GM13976 (cell line): ENCODE measurements around the gene UBR4.
"Not testable (repeated sequence)": the region's sequence is repeated elsewhere in the genome, so short reads cannot be mapped to it uniquely, and the experiment has no call there.

Experiments used
- DNase-seq: peaks from one replicate; pipeline ENCODE4 v3.0.0; 2012; ENCODE audit warnings: low spot score
- CTCF ChIP-seq: IDR thresholded peaks from 2 replicates; pipeline ENCODE4 v1.5.1; 2012; ENCODE audit warnings: borderline replicate concordance, mild to moderate bottlenecking; ENCODE audit not compliant: insufficient read depth; ENCODE audit errors: extremely low read depth, missing control alignments, control extremely low read depth
- in situ Hi-C: fragments of 300-500 bp; cut with MboI; formaldehyde crosslinking; loops from one replicate; pipeline ENCODE4 v1.12.0; 2022; ENCODE audit warnings: low sequenced_read_pairs, mixed read lengths, inconsistent platforms; ENCODE audit not compliant: unreplicated experiment

The UBR4 gene

GRCh38 chr1:19191811-19192210 lies 18.3 kb downstream of the UBR4 start:
- in situ Hi-C loops: no loop called here
- no peak for TF ChIP-seq CTCF
- no peak for DNase-seq

GRCh38 chr1:19190468-19190867 lies 19.6 kb downstream of the UBR4 start:
- no peak for DNase-seq
- in situ Hi-C loops: no loop called here

DNA sequence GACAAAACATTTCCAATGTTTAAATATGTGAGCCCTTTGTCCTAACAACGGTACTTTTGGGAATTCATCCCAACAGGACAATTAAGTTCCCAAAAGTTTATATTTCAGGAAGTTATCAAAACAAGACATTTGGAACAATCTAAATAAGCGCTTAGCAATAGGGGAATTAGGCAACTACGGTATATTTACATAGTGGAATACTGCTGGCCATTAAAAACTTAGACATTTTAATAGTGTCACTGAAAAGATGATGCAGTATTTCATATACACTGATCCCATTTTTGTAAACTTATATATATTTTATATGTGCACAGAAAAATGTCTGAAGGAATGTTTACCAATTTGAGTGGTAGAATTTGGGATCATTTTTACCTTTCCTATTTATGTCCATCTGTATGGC lies 20.8 kb downstream of the UBR4 start:
- TF ChIP-seq CTCF: no peak
- DNase-seq: no peak
- in situ Hi-C loops: no loop called here

More at GRCh38 chr1:19190468-19190867, 19.6 kb downstream of the UBR4 start:
- TF ChIP-seq CTCF: no peak

DNA sequence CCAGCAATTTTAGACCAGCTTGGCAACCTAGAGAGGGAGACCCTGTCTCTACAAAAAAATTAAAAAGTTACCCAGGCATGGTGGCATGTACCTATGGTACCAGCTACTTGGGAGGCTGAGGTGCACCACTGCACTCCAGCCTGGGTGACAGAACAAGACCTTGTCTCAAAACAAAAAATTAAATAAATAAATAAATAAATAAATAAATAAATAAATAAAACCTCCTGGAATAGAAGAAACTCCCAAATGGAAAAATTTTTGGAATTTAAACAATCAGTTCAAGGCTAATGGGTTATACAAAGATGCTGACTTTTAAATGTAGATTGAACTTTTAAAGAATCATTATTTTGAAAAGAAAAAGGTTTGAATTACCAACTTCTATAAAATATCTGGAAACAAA lies 22.2 kb downstream of the UBR4 start:
- no peak for TF ChIP-seq CTCF
- in situ Hi-C loops: no loop called here
- no peak for DNase-seq

DNA sequence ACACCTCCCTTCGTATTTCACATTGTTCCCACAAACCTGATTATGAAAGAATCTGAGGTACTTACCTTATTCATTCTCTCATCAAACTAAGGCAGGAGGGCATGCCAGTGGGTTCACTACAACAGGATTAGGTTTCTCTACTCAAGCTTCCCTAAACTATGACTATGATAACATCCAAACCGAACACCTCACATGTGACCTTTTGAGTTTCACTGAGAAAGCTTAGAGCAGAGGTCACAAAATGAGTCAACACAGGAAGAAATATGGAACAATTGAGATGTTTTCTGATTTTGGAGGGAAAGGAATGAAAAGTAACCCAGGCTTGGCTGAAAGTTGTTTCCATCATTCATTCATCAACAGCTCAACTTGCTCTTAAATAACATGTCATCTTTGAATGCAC lies 24.1 kb downstream of the UBR4 start:
- in situ Hi-C loops: no loop called here
- DNase-seq: no peak
- TF ChIP-seq CTCF: no peak

DNA sequence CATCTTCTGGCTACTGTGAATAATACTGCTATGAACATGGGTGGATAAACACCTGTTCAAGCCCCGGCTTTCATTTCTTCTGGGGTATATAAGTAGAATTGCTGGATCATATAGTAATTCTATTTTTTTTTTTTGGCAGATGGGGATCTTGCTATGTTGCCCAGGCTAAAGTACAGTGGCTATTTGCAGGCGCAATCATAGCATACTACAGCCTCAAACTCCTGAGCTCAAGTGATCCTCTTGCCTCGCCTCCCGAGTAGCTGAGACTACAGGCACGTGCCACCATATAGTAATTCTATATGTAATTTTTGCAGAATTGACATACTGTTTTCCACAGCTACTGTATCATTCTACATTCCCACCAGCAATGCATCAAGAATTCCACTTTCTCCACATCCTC lies 27.8 kb downstream of the UBR4 start:
- no peak for DNase-seq
- in situ Hi-C loops: no loop called here
- TF ChIP-seq CTCF: no peak

GRCh38 chr1:19180265-19180657 lies 29.8 kb downstream of the UBR4 start:
- in situ Hi-C loops, DNase-seq: not testable (repeated sequence)
